Glomerular visceral epithelial cell (primary cell): ENCODE results near the gene ELAVL3.
"Not testable (repeated sequence)": the region's sequence is repeated elsewhere in the genome, so short reads cannot be mapped to it uniquely, and the experiment has no call there.

Source experiments
- DNase-seq: peaks from one replicate; pipeline ENCODE4 v3.0.0-alpha.2; 2016; ENCODE audit errors: extremely low spot score

The ELAVL3 gene

GRCh38 chr19:11486661-11487503, 6.0 kb upstream of the ELAVL3 start:
- no peak for DNase-seq

DNA sequence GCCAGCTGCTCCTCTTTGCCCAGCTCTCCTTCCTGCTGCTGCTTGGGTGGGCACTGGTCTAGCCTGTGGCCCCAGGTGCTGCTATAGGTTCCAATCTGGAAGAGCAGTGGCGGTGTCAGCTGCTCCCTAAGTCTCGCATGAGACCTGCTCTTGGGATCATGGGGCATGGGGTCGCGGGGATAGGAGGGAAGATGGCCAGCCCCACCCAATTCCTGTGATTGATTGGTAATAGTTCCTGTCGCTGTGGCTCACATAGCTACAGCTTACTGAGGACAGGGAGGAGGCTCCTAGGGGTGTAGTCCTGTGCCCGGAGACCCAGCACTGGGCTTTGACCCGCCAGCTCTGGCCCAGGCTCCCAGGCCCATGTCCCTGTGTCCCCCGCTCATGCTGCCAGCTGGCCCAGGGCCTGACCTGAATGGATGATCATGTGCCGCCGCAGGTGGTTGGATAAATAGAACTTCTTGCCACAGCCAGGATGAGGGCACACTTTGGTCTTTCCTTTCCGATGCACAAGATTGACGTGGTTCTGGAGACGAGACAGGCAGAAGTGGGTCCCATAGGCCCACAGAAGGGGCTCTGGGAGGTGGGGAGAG, 4.5 kb upstream of the ELAVL3 start:
- DNase-seq, result no peak

- no peak for DNase-seq
These were observed 2.7 kb upstream of the ELAVL3 start for GRCh38 chr19:11483366-11484111.

DNA sequence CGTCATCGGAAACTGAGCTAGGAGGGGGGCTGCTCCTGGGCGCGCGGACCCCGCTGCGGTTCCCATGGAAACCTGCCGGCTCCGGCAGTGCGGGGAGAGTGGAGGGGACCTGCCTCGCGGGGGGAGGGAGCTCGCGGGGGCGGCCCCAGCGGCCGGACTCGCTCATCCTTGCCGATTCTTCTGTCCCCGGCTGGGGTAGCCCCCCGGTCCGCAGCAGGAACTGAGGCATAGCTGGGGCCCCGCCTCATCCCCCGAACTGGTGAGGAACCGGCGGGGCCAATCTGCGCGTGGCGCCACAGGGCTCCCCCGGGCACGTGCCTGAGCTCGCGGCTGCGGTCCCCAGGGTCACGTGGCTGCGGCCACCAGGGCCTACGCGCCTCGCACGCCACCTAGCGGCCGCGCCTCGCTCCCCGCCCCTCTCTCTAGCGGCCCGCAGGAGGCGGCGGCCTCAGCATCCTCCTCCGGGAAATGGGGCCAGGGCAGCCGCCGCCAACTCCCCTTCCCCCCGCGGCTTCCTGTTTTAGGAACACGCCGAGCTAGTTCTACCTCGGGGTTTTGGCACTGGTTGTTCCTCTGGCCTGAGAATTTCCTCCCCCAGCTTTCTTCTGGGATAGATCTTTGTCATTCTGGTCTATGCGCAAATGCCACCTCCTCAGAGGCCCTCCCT, 1.7 kb upstream of the ELAVL3 start:
- DNase-seq, result peak; percentile 79

- DNase-seq, result peak; percentile 74
These were observed 913 bp upstream of the ELAVL3 start for GRCh38 chr19:11481534-11482383.

GRCh38 chr19:11479898-11480714, 740 bp downstream of the ELAVL3 start:
- DNase-seq, result no peak

DNA sequence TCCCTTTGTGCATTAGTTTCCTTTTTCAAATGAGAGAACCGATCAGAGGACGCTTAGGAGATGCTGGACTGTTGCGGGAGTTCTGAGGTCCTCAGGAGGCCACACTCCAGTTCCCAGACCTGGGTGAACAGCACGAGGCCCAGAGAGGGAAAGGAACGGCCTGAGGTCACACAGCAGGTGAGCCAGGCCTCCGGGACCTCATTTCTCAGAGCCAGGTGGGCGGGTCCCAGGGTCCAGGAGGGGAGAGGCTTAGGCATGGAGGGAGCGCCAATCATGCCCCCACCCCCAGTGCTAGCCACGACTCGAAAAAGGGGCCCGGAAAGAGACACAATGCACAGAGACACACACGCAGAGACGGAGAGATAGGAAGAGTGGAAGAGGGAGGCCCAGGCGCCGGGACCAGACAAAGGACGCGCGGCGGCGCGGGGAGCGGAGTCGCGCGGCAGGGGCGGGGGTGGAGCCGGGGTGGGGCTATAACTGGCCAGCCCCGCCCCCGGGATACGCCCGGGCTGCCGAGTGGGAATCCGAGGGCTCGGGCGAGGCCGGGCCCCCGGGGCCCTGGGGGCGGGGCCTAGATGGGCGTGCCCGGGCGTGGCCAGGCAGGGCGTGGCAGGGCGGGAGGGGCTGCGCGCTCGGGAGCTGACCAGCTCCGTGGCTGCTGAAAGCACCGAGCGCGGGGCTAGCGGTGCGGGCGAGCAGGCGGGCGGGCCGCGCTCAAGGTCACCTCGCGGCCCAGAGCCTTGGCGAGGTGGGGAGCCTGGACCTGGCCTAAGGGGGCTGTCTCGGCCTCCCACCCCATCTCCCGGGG, 1.6 kb downstream of the ELAVL3 start:
- DNase-seq, result no peak

- DNase-seq, result no peak
These were observed 2.4 kb downstream of the ELAVL3 start for GRCh38 chr19:11478167-11479089.

- peak; percentile 28 for DNase-seq
These were observed 5.0 kb downstream of the ELAVL3 start for GRCh38 chr19:11475861-11476260.

DNA sequence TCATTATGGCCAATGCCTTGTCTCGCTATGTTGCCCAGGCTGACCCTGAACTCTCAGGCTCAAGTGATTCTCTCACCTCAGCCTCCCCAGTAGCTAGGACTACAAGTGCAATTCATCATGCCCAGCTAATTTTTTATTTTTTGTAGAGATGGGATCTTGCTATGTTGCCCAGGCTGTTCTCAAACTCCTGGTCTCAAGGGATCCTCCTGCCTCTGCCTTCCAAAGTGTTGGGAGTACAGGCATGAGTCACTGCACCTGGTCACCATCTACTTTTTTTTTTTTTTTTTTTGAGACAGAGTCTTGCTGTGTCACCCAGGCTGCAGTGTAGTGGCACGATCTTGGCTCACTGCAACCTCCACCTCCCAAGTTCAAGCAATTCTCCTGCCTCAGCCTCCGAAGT, 5.5 kb downstream of the ELAVL3 start:
- DNase-seq, result not testable (repeated sequence)

DNA sequence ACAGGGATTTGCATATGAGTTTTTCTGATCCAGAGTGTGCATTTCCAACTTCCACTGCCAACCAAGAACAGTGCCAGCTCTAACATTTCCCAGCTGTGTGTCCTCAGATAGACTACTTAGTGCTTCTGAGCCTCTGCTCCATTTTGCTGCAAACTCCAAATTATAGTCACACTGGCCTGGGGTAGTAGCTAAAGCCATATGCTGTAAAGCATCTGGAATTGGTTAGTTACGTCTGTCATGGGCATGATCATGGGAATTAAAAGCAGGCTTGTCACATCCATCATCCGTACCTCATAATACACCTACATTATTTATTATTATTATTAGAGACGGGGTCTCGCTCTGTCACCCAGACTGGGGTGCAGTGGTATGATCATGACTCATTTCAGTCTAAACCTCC, 7.1 kb downstream of the ELAVL3 start:
- DNase-seq, result no peak

GRCh38 chr19:11468266-11468845, 12.5 kb downstream of the ELAVL3 start:
- not testable (repeated sequence) for DNase-seq

DNA sequence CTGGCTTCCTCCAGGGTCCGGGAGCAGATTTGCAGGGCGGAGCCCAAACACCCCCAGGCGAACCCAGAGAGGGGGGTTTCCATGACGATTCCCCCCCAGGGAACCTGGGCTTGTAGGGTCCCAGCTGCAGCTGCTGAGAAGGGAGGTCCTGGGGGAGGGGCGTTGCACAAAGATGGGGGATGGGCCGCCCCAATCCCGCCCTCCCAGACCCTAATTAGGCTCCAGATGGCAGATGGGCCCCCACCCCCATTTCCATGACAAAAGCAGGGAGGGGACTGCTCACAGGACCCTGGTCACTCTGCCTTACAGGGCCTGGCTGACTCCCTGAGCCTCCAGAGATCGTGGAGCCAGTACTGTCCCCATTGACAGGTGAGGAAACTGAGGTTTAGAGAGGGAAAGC, 15.2 kb downstream of the ELAVL3 start:
- no peak for DNase-seq

DNA sequence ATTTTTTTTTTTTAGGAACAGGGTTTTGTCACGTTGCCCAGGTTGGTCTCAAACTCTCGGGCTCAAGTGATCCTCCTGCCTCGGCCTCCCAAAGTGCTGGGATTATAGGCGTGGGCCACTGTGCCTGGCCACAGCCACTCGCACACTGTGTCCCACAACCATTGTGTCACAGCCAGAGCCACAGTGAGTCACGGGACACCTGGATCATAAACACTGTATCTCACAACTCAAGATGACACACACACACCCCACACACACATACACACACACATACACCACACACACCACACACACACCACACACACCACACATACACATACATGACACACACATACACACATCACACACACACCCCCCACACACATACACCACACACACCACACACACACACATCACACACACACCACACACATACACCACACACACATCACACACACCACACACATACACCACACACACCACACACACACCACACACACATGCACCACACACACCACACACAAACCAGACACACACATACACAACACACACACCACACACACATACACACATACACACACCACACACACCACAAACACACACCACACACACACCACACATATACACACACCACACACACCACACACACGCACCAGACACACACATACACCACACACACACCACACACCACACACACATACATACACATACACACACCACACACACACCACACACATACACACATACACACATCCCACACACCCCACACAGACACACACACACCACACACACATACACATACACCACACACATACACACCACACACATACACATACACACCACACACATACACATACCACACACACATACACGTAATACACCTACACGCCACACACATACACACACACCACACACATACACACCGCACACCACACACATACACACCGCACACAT, 16.2 kb downstream of the ELAVL3 start:
- DNase-seq, result no peak

- no peak for DNase-seq
These were observed 17.5 kb downstream of the ELAVL3 start for GRCh38 chr19:11463391-11463790.

DNA sequence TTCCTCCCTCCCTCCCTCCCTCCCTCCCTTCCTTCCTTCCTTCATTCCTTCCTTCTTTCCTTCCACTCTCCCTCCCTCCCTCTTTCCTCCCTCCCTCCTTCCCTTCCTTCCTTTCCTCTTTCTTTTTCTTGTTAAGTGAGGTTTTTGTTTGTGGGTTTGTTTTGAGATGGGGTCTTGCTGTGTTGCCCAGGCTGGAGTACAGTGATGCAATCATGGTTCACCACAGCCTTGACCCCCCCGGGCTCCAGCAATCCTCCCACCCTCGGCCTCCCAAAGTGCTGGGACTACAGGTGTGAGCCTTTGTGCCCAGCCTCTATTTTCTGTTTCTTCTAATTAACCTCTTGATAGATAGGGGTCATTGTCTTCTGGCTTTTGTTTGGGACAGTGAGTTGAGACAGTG, 19.4 kb downstream of the ELAVL3 start:
- DNase-seq, result no peak

GRCh38 chr19:11460207-11460606, 20.6 kb downstream of the ELAVL3 start:
- no peak for DNase-seq
